GM12874 (cell line): Measurements from ENCODE around the gene MAML3.

Source experiments
- CTCF ChIP-seq: IDR thresholded peaks from 2 replicates; pipeline ENCODE4 v1.5.1; 2011; ENCODE audit warnings: low read depth, mild to moderate bottlenecking, control low read depth, low read length, moderate library complexity; ENCODE audit not compliant: insufficient read depth

MAML3 gene

GRCh38 chr4:139918591-139918990 is 235.4 kb downstream of the MAML3 start:
- TF ChIP-seq CTCF = no peak

- no peak for TF ChIP-seq CTCF
Measured at GRCh38 chr4:139917896-139918295, 236.1 kb downstream of the MAML3 start.

- TF ChIP-seq CTCF = no peak
Measured at GRCh38 chr4:139916041-139916440, 237.9 kb downstream of the MAML3 start.

GRCh38 chr4:139915037-139915436 is 238.9 kb downstream of the MAML3 start:
- no peak for TF ChIP-seq CTCF

- no peak for TF ChIP-seq CTCF
Measured at GRCh38 chr4:139913995-139914598, 239.9 kb downstream of the MAML3 start.

GRCh38 chr4:139913398-139913990 is 240.5 kb downstream of the MAML3 start:
- TF ChIP-seq CTCF = no peak

GRCh38 chr4:139912445-139912844 is 241.5 kb downstream of the MAML3 start:
- TF ChIP-seq CTCF = no peak
